Cortex of kidney (tissue), 1 donor: Measurements from ENCODE around the gene BMPER.

Experiments
- DNase-seq: peaks from one replicate; lab custom pipeline; 2025; lab: John Stamatoyannopoulos, UW

BMPER gene

DNA sequence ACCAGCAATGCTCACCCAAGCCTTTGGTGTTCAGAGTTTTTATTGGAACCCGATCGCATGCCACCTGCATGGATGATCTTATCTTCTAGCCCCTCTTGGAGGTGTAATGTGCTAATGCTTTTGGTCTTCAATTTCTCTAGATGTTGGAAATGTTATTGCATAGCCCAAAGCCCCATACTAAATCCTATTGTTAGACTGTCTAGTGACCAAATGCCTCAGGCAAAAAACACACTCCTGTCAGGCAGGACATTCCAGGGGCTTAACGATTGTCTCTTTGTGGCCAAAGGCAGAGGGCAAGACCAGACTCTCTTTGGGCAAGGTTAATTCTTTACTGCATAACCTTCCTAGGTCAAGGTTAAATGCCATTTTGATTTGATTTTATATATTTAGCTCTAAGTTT, 187.9 kb downstream of the BMPER start:
- no peak for DNase-seq

GRCh38 chr7:34096198-34096651, 190.9 kb downstream of the BMPER start:
- no peak for DNase-seq

GRCh38 chr7:34096777-34097176, 191.4 kb downstream of the BMPER start:
- no peak for DNase-seq

GRCh38 chr7:34100661-34101060, 195.3 kb downstream of the BMPER start:
- no peak for DNase-seq

- no peak for DNase-seq
Measured at GRCh38 chr7:34104115-34104514, 198.8 kb downstream of the BMPER start.

DNA sequence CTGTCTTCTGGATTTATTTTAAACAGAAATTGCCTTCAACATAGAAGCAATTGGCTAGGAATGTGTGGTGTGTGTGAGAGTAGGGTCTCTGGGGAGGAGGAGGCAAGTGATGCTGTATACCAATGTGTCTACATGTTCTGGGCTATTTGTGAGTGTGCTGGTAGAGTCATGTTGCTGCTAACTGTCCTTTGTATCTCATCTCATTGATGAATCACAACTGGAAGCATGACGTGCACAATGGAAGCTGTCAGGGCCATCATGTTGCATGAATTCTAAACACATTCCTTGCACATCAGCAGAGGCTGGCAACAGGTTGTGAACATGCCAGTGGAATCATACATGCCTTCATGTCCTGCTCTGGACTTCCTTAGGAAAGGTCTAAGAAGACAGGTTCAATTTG, 199.7 kb downstream of the BMPER start:
- DNase-seq, result no peak

DNA sequence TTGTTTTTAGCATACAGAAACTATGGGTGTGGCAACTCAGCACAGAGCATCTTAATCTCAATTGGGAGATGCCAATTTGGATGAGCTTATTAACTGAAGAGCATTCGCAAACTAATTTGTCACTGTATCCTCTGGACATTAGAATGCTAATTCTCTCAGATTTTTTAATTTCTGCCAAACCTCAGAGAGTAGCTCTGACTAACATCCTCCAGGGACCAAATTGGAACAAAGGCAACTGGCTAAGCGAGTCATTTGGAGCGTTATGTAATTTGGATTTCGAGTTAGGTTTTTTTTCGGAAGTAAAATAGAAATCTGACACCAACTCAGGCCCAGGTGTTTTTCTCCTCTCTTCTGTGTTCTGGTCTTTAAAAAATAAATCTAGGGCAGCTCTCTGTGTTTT, 201.9 kb downstream of the BMPER start:
- no peak for DNase-seq

- DNase-seq, result no peak
Measured at GRCh38 chr7:34108165-34108564, 202.8 kb downstream of the BMPER start.

- DNase-seq, result no peak
Measured at GRCh38 chr7:34109936-34110780, 204.8 kb downstream of the BMPER start.

DNA sequence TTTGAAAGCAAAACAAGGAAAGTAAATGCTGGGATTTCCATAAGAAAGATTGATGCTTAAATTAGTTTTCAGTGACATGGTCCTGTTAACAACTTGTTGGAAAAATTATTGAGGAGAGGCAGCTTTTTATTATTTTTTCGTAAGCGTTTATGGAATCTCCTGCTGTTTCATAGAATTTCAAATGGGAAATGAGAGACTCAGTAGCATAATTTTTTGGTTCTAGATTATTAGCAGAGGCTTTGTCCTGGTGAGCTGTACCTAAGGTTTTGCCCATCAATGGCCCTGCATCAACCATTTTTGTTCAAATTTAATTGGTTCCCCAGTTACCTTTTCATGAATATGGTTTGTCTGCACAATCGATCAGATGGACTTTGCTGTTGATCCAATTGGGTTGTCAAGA, 205.7 kb downstream of the BMPER start:
- DNase-seq, result no peak

- DNase-seq, result no peak
Measured at GRCh38 chr7:34115503-34115902, 210.2 kb downstream of the BMPER start.

DNA sequence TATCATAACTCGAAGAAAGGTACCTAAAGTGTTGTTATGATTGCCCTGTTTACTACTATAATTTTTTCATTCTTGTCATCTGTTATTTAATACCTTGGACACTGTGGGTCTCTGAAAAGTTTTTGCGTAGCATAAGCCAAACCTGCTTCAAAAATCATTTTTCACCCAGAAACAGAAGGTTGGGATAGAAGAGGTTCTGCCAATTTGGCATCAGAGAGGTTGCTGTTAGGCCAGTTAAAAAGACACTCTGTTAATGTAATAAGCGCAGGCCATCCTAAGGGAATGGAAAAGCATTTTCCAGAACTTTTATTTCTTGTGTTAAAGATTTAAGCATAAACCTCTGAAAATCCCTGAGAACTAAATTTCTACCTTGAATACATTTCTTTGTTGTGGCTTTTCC, 212.2 kb downstream of the BMPER start:
- no peak for DNase-seq

GRCh38 chr7:34121366-34121765, 216.0 kb downstream of the BMPER start:
- no peak for DNase-seq

DNA sequence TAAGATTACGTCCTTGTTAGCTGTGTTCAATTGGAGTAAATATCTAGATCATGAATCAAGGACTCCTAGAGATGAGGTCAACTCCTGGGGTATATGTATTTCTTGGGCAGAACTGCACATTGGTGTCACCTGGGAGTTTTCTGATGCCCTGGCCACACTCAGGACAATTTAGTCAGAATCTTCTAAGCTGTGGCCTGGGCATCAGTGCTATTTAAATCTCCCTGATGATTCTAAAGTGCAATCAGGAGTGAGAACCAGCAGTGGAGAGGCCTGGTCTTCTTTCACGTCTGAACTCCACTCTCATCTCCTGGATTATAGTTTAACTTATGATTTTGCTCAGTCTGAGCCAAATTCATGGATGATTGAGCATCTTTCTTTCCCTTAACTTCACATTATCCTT, 218.0 kb downstream of the BMPER start:
- no peak for DNase-seq

DNA sequence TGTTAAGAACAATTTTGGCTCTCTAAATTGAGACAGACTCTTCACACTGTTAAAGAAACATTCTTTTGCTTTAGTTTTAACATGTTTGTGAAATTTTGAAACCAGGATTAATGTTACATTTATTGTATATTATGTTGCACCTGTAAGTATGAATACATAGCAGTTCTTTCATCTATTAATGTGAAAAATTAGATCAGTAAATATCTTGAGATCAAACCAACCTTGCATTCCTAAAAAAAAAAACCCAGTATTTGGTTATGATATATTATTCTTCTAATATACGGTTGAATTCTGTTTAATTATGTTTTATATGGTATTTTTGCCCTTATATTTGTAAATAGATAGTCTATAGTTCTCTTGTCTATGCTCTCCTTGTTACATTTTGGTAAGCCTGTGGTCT, 219.4 kb downstream of the BMPER start:
- no peak for DNase-seq

GRCh38 chr7:34128762-34129161, 223.4 kb downstream of the BMPER start:
- no peak for DNase-seq

GRCh38 chr7:34130558-34131295, 225.4 kb downstream of the BMPER start:
- DNase-seq, result no peak

GRCh38 chr7:34131371-34131770, 226.0 kb downstream of the BMPER start:
- no peak for DNase-seq

DNA sequence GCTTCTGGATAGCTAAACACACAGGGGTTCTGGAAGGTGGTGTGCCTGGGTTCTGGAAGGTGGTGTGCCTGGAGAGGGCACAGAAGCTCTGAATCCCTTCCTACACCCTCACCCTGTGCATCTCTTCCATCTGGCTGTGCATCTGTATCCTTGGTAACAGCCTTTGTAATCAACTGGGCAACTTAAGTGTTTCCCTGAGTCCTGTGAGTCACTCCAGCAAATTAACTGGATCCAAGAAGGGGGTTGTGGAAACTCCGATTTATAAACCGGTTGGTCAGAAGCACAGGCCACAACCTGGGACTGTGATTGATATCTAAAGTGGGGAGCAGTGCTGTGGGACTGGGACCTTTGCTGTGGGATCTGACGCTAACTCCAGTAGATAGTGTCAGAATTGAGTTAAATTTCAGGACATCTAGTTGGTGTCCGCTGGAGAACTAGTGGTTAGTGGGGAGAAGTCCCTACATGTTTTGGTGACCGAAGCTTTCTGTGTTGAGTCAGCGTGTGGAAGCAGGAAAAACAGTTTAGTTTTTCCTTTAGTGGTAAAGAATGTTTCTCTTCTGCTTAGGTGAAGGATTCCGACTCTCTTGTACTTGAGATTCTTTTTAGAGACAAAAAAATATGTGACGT, 228.1 kb downstream of the BMPER start:
- DNase-seq, result no peak

GRCh38 chr7:34133983-34134782, 228.8 kb downstream of the BMPER start:
- DNase-seq, result no peak

DNA sequence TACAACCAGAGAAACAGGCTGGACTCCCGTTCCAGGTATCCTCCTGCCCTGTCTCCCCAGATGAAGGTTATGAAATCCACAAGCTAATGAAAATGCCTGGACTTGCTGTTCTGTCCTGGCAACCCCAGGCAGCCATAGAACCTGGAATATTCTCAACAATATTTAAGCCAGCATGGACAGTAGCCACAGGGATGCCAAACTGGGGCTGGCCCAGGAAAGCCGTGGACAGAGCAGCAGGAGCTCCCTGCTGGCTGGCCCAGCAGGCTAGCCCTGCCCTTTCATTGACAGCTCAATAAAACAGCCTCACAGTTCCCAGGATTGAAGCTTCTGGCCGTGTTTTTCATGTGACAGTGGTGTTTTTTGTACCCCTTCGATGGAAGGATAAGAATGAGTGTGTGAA, 230.6 kb downstream of the BMPER start:
- no peak for DNase-seq

- DNase-seq, result no peak
Measured at GRCh38 chr7:34136698-34137097, 231.4 kb downstream of the BMPER start.
